HepG2 (cell line): ENCODE data around the gene OR2T8. TPM values are rescaled to one million over a fixed set of nuclear protein-coding genes. Genes with fewer than 3 reads are reported as not detected.
A peak's percentile ranks its signal among the peaks of the same experiment; 100 is the strongest.

ENCODE experiments used
- ATAC-seq: fragments of 200-7000 bp; cut with Tn5 transposase; 3 replicates; pipeline ENCODE4 v1.9.1; 2020; ENCODE audit warnings: mild to moderate bottlenecking, moderate library complexity
- BruUV-seq: library from RNA; stranded (reverse); fragments of 400-500 nt; replicated peaks from 2 replicates; lab custom pipeline; 2021; lab: Mats Ljungman, UMichigan
- CTCF ChIA-PET: fragments of 300-600 bp; formaldehyde crosslinking; extraction: SDS; loops from one replicate; lab custom pipeline; 2021; ENCODE audit warnings: low total read pairs, inconsistent platforms, low intra/inter-chr PET ratio; lab: Yijun Ruan, JAX
- POLR2A ChIA-PET: fragments of 350-600 bp; sonication (Branson Sonifier 250); formaldehyde crosslinking; loops from one replicate; lab custom pipeline; 2020; ENCODE audit warnings: antibody characterized with exemption, inconsistent platforms; lab: Yijun Ruan, JAX
- DNase-seq: peaks from one replicate; pipeline ENCODE4 v3.0.0-alpha.2; 2015; ENCODE audit warnings: low spot score
- FAIRE-seq: peaks from 3 replicates; lab custom pipeline; 2011; peaks lifted over from hg19 to GRCh38; lab: Jason Lieb, UNC
- H2AFZ ChIP-seq: one replicate; pipeline ENCODE4 v1.6.1; 2011; ENCODE audit warnings: low read length, inconsistent platforms
- H3K27ac ChIP-seq: fragments of 300-600 bp; 3 replicates; pipeline ENCODE4 v1.8.0; 2011; ENCODE audit warnings: mixed run types, mild to moderate bottlenecking, mixed read lengths, low read length, inconsistent platforms; ENCODE audit not compliant: insufficient read depth; ENCODE audit errors: extremely low read length
- H3K27me3 ChIP-seq, 2 experiments: fragments of 200-600 bp in 1 of 2; 2 replicates in 1 of 2; 3 replicates in 1 of 2; pipeline versions ENCODE4 v1.6.0 to v1.8.0; 2011; ENCODE audit warnings: low read length in 2 of 2, mild to moderate bottlenecking in 2 of 2, moderate library complexity in 2 of 2, inconsistent platforms in 1 of 2; ENCODE audit not compliant: insufficient read depth in 2 of 2, control insufficient read depth in 1 of 2
- H3K36me3 ChIP-seq, 2 experiments: fragments of 200-600 bp in 1 of 2; replicated peaks in 1 of 2; 2 replicates in 1 of 2; 3 replicates in 1 of 2; pipeline versions ENCODE4 v1.5.1 to v1.8.0; 2011; ENCODE audit warnings: low read length in 2 of 2, inconsistent platforms in 1 of 2; ENCODE audit not compliant: insufficient read depth in 2 of 2, control insufficient read depth in 1 of 2
- H3K4me1 ChIP-seq: 2 replicates; pipeline ENCODE4 v1.5.1; 2012; ENCODE audit warnings: low read length, inconsistent platforms; ENCODE audit not compliant: insufficient read depth
- H3K4me2 ChIP-seq: 2 replicates; pipeline ENCODE4 v1.6.0; 2011; ENCODE audit warnings: low read depth, low read length, inconsistent platforms
- H3K4me3 ChIP-seq, 3 experiments: fragments of 200-600 bp in 1 of 3; sonication (generic), shearing (Covaris generic) in 1 of 3; replicated peaks in 1 of 3; 2 replicates each; pipeline ENCODE4 v1.5.1; 2011 to 2016; ENCODE audit warnings: low read length in 3 of 3, inconsistent platforms in 2 of 3, low read depth in 2 of 3, mild to moderate bottlenecking in 2 of 3, control low read depth in 1 of 3, mixed read lengths in 1 of 3; ENCODE audit not compliant: insufficient read depth in 1 of 3
- H3K79me2 ChIP-seq: one replicate; pipeline ENCODE4 v1.6.1; 2011; ENCODE audit warnings: low read length, inconsistent platforms; ENCODE audit not compliant: insufficient read depth
- H3K9ac ChIP-seq: 2 replicates; pipeline ENCODE4 v1.6.0; 2011; ENCODE audit warnings: mild to moderate bottlenecking, low read depth, low read length, inconsistent platforms; ENCODE audit not compliant: insufficient read depth
- H3K9me3 ChIP-seq: 2 replicates; pipeline ENCODE4 v1.5.1; 2012; ENCODE audit warnings: mild to moderate bottlenecking, low read length
- H4K20me1 ChIP-seq: 2 replicates; pipeline ENCODE4 v1.6.0; 2011; ENCODE audit warnings: inconsistent platforms, mild to moderate bottlenecking, low read length, moderate library complexity; ENCODE audit not compliant: insufficient read depth
- HNRNPH1 ChIP-seq: fragments of 200-400 bp; formaldehyde crosslinking; optimal IDR thresholded peaks from 2 replicates; pipeline ENCODE3; 2017; ENCODE audit warnings: mild to moderate bottlenecking, low read depth, low read length
- WGBS: methylation state at CpG from one replicate; pipeline ENCODE4 v1.1.6; 2017; ENCODE audit warnings: low lambda C conversion rate; 5-methylcytosine and 5-hydroxymethylcytosine counted together
- in situ Hi-C: cut with HindIII; loops from 2 replicates; pipeline ENCODE4 v1.10.0; 2017; ENCODE audit warnings: low pct_unique_long_range_greater_than_20kb; ENCODE audit not compliant: extremely low pct_ligation_motif_present
- intact Hi-C: fragments of 100-400 bp; cut with micrococcal nuclease; formaldehyde crosslinking; loops from one replicate; pipeline ENCODE4 v1.10.0; 2022; ENCODE audit not compliant: unreplicated experiment
- polyA plus RNA-seq, 8 experiments: library from polyadenylated mRNA; depleted of rRNA in 3 of 8; stranded (reverse) in 7 of 8; unstranded in 1 of 8; fragments of >200 nt; fragmentation: Illumina TruSeq in 4 of 8; extraction: Trizol in 4 of 8; gene quantifications; 2 replicates each; pipeline versions ENCODE4 v1.2.1 to v1.2.3, GENCODE V29; 2011 to 2016; ENCODE audit warnings: low read depth in 4 of 8, missing spikeins in 1 of 8, mixed read lengths in 1 of 8; ENCODE audit not compliant: insufficient read depth in 1 of 8
- total RNA-seq, 5 experiments: library from RNA; depleted of rRNA; stranded (reverse); fragments of >200 nt; fragmentation: Illumina TruSeq; extraction: Trizol; gene quantifications; 2 replicates each; pipeline ENCODE4 v1.2.3, GENCODE V29; 2016; ENCODE audit warnings: low read depth in 1 of 5
- TF ChIP-seq, protein P1 (sequence below), 2 experiments: fragments of 450-650 bp in 1 of 2; sonication (generic) in 1 of 2; formaldehyde crosslinking in 1 of 2; IDR thresholded peaks; 2 replicates each; pipeline versions ENCODE4 v1.6.1 to v1.8.0; 2016 to 2022; ENCODE audit warnings: antibody characterized with exemption in 1 of 2, mild to moderate bottlenecking in 1 of 2, missing genetic modification reagents in 1 of 2
- TF ChIP-seq, protein P2 (sequence below): sonication (generic); formaldehyde crosslinking; IDR thresholded peaks from 2 replicates; pipeline ENCODE4 v1.5.0; 2020; ENCODE audit warnings: mild to moderate bottlenecking, missing genetic modification reagents
- TF ChIP-seq, protein P3 (sequence below): sonication (generic); formaldehyde crosslinking; IDR thresholded peaks from 2 replicates; pipeline ENCODE4 v1.5.0; 2020; ENCODE audit warnings: missing genetic modification reagents, mild to moderate bottlenecking, borderline replicate concordance

OR2T8 gene
- total and polyA plus RNA-seq, 2 of the 13 experiments (the other 11 are each of a cell fraction or from before 2014, with no cell fraction given) = not detected

DNA sequence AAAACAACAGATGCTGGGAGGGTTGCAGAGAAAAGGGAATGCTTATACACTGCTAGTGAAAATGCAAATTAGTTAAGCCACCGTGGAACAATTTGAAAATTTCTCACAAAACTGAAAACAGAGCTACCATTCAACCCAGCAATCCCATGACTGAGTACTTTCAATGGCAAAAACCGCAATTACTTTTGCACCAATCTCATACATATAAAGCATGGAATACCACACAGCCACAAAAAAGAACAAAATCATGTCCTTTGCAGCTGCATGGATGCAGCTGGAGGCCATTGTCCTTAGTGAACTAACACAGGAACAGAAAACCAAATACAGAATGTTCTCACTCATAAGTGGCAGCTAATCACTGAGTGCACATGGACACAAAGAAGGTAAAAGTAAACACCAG, 6.3 kb upstream of the OR2T8 start:
- Histone ChIP-seq H3K27ac (no peak overlapping the region), H2AFZ (no peak overlapping the region), H3K79me2 (no peaks in the 10 kb centered on the region), H3K4me1 (no peaks in the 10 kb centered on the region), H3K9me3 (peaks cover 27% of the 10 kb centered on the region), H3K4me2 (no peak overlapping the region), H3K36me3 (no peaks in the 10 kb centered on the region), H3K9ac (no peak overlapping the region), H3K4me3 (no peak overlapping the region), H4K20me1 (no peaks in the 10 kb centered on the region), H3K27me3 (no peaks in the 10 kb centered on the region)
- ChIA-PET CTCF (no interaction called here), POLR2A (no interaction called here)
- DNase-seq = no peak
- in situ Hi-C loops = no loop called here
- no peak for FAIRE-seq
- no peak for ATAC-seq
- intact Hi-C loops = no loop called here
- TF ChIP-seq, protein P1, sequence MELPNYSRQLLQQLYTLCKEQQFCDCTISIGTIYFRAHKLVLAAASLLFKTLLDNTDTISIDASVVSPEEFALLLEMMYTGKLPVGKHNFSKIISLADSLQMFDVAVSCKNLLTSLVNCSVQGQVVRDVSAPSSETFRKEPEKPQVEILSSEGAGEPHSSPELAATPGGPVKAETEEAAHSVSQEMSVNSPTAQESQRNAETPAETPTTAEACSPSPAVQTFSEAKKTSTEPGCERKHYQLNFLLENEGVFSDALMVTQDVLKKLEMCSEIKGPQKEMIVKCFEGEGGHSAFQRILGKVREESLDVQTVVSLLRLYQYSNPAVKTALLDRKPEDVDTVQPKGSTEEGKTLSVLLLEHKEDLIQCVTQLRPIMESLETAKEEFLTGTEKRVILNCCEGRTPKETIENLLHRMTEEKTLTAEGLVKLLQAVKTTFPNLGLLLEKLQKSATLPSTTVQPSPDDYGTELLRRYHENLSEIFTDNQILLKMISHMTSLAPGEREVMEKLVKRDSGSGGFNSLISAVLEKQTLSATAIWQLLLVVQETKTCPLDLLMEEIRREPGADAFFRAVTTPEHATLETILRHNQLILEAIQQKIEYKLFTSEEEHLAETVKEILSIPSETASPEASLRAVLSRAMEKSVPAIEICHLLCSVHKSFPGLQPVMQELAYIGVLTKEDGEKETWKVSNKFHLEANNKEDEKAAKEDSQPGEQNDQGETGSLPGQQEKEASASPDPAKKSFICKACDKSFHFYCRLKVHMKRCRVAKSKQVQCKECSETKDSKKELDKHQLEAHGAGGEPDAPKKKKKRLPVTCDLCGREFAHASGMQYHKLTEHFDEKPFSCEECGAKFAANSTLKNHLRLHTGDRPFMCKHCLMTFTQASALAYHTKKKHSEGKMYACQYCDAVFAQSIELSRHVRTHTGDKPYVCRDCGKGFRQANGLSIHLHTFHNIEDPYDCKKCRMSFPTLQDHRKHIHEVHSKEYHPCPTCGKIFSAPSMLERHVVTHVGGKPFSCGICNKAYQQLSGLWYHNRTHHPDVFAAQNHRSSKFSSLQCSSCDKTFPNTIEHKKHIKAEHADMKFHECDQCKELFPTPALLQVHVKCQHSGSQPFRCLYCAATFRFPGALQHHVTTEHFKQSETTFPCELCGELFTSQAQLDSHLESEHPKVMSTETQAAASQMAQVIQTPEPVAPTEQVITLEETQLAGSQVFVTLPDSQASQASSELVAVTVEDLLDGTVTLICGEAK (IDR thresholded peaks at IDR 0.05) = peak; percentile 86
- TF ChIP-seq, protein P1 (CRISPR knock-in tag; IDR thresholded peaks at IDR 0.05) = no peak
- TF ChIP-seq, protein P2, sequence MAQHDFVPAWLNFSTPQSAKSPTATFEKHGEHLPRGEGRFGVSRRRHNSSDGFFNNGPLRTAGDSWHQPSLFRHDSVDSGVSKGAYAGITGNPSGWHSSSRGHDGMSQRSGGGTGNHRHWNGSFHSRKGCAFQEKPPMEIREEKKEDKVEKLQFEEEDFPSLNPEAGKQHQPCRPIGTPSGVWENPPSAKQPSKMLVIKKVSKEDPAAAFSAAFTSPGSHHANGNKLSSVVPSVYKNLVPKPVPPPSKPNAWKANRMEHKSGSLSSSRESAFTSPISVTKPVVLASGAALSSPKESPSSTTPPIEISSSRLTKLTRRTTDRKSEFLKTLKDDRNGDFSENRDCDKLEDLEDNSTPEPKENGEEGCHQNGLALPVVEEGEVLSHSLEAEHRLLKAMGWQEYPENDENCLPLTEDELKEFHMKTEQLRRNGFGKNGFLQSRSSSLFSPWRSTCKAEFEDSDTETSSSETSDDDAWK (CRISPR knock-in tag) = no peak
- no peak for TF ChIP-seq HNRNPH1
- TF ChIP-seq, protein P3, sequence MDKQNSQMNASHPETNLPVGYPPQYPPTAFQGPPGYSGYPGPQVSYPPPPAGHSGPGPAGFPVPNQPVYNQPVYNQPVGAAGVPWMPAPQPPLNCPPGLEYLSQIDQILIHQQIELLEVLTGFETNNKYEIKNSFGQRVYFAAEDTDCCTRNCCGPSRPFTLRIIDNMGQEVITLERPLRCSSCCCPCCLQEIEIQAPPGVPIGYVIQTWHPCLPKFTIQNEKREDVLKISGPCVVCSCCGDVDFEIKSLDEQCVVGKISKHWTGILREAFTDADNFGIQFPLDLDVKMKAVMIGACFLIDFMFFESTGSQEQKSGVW = no peak
- WGBS = 0% methylated on average over 2 of the region's 2 CpGs
- no TSS peak for BruUV-seq
